GM19328 (cell line): ENCODE results near the gene SRGAP2B.
"Not testable (repeated sequence)": the region's sequence is repeated elsewhere in the genome, so short reads cannot be mapped to it uniquely, and the experiment has no call there.

Experiments
- ATAC-seq: cut with Tn5 transposase; IDR thresholded peaks from one replicate; pipeline ENCODE4 v1.9.1; 2021; ENCODE audit warnings: mild to moderate bottlenecking, moderate library complexity; ENCODE audit not compliant: unreplicated experiment

The SRGAP2B gene

GRCh38 chr1:144917154-144918026, 177.7 kb downstream of the SRGAP2B start:
- not testable (repeated sequence) for ATAC-seq

GRCh38 chr1:144913977-144914734, 181.0 kb downstream of the SRGAP2B start:
- ATAC-seq: not testable (repeated sequence)

GRCh38 chr1:144913458-144913857, 181.7 kb downstream of the SRGAP2B start:
- ATAC-seq: not testable (repeated sequence)

GRCh38 chr1:144910729-144911128, 184.4 kb downstream of the SRGAP2B start:
- not testable (repeated sequence) for ATAC-seq

- ATAC-seq: not testable (repeated sequence)
These were observed 194.3 kb downstream of the SRGAP2B start for GRCh38 chr1:144900841-144901240.

- ATAC-seq: not testable (repeated sequence)
These were observed 200.5 kb downstream of the SRGAP2B start for GRCh38 chr1:144894454-144895201.

- ATAC-seq: not testable (repeated sequence)
These were observed 201.3 kb downstream of the SRGAP2B start for GRCh38 chr1:144893710-144894438.

- ATAC-seq: not testable (repeated sequence)
These were observed 202.1 kb downstream of the SRGAP2B start for GRCh38 chr1:144893062-144893461.

- not testable (repeated sequence) for ATAC-seq
These were observed 205.5 kb downstream of the SRGAP2B start for GRCh38 chr1:144889450-144890115.

- ATAC-seq: not testable (repeated sequence)
These were observed 212.1 kb downstream of the SRGAP2B start for GRCh38 chr1:144883022-144883421.

- ATAC-seq: not testable (repeated sequence)
These were observed 212.8 kb downstream of the SRGAP2B start for GRCh38 chr1:144882343-144882742.

GRCh38 chr1:144858607-144859006, 236.5 kb downstream of the SRGAP2B start:
- not testable (repeated sequence) for ATAC-seq
